HG02870 (cell line): ENCODE measurements around the gene EVA1B.

ENCODE experiments used
- ATAC-seq: cut with Tn5 transposase; IDR thresholded peaks from one replicate; pipeline ENCODE4 v1.9.1; 2021; ENCODE audit warnings: mild to moderate bottlenecking, moderate library complexity; ENCODE audit not compliant: unreplicated experiment

EVA1B gene

GRCh38 chr1:36284061-36284460 is 39.4 kb downstream of the EVA1B start:
- ATAC-seq = no peak

- no peak for ATAC-seq
Measured at GRCh38 chr1:36279789-36280296, 43.6 kb downstream of the EVA1B start.

- no peak for ATAC-seq
Measured at GRCh38 chr1:36279110-36279788, 44.2 kb downstream of the EVA1B start.

- ATAC-seq = no peak
Measured at GRCh38 chr1:36276688-36277087, 46.8 kb downstream of the EVA1B start.

- ATAC-seq = no peak
Measured at GRCh38 chr1:36274201-36274600, 49.2 kb downstream of the EVA1B start.

GRCh38 chr1:36273024-36273423 is 50.4 kb downstream of the EVA1B start:
- no peak for ATAC-seq
